Tibial artery (tissue), 4 donors: ENCODE results near the gene TMTC2.

ENCODE experiments used
- DNase-seq, 2 donors: peaks; one replicate each; pipeline ENCODE4 v3.0.0-alpha.2; 2019
- H3K27ac ChIP-seq, 2 donors: fragments of 200-600 bp; sonication (generic) in 1 of 2; 1 replicate in 1 of 2; 2 replicates in 1 of 2; pipeline ENCODE4 v1.5.1; 2018 to 2019; ENCODE audit warnings: mild to moderate bottlenecking in 1 of 2
- H3K27me3 ChIP-seq, 2 donors: fragments of 200-600 bp; sonication (generic) in 1 of 2; one replicate each; pipeline versions ENCODE4 v1.5.1 to v1.6.0; 2016 to 2019
- H3K36me3 ChIP-seq, 3 donors: fragments of 200-600 bp; sonication (generic) in 2 of 3; one replicate each; pipeline ENCODE4 v1.5.1; 2016 to 2019; ENCODE audit warnings: mild to moderate bottlenecking in 2 of 3
- H3K4me1 ChIP-seq, 4 donors: fragments of 200-600 bp; sonication (generic) in 2 of 4; 1 replicate in 3 of 4; 2 replicates in 1 of 4; pipeline ENCODE4 v1.5.1; 2016 to 2019
- H3K4me3 ChIP-seq, 2 donors: fragments of 200-600 bp; sonication (generic) in 1 of 2; 1 replicate in 1 of 2; 2 replicates in 1 of 2; pipeline ENCODE4 v1.5.1; 2018 to 2019; ENCODE audit warnings: mild to moderate bottlenecking in 2 of 2
- H3K9me3 ChIP-seq, 3 donors: fragments of 200-600 bp; sonication (generic) in 1 of 3; one replicate each; pipeline ENCODE4 v1.5.1; 2016 to 2019
- intact Hi-C: fragments of 100-400 bp; cut with DNase I; formaldehyde crosslinking; loops from one replicate; pipeline ENCODE4 v1.15.0; 2023; ENCODE audit warnings: low total_unique reads
- TF ChIP-seq, protein P1 (sequence below), 2 experiments: fragments of 200-600 bp in 1 of 2; fragments of 450-650 bp in 1 of 2; IDR thresholded peaks; one replicate each; pipeline ENCODE4 v1.5.1; 2017 to 2019; ENCODE audit warnings: antibody characterized with exemption in 2 of 2, mild to moderate bottlenecking in 1 of 2, moderate library complexity in 1 of 2

TMTC2 gene

DNA sequence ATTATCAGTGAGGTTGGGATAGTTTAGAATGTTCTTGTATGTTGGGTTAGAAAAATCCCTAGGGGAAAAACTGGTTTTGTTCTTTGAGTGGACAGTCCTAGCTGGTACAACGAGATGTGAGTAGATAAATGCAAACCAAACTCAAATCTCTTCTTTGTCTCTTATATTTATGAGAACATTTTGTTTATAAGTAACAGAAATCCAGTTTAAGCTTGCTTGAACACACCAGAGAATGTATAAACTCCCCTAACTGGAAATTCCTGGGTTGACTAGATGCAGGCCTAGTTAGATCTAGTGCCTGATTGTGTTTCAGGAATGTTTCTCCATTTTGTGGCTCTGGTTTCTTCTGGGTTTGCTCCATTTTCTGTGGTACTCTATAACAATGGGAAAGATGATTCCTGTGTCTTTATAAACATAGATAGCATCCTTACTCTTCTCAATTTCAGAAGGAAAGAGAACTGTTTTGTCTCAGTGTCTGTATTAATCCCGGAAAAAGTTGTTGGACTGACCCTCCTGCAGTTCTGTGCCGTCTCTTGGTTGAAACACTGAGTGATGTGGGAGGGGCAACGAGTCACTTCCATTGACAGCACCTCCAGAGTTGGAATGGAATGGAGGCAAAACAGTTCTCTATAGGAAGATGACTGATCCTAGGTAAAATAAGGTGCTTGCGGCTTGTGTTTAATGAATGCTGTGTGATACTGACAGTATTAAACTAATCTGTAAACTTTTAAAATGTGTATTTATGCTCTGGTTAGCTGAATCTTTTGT is 244.8 kb downstream of the TMTC2 start:
- Histone ChIP-seq H3K27me3 (no peaks in the 10 kb centered on the region), H3K4me1 (no peaks in the 10 kb centered on the region), H3K9me3 (no peaks in the 10 kb centered on the region), H3K27ac (no peak overlapping the region), H3K4me3 (no peak overlapping the region), H3K36me3 (no peaks in the 10 kb centered on the region)
- TF ChIP-seq, protein P1, sequence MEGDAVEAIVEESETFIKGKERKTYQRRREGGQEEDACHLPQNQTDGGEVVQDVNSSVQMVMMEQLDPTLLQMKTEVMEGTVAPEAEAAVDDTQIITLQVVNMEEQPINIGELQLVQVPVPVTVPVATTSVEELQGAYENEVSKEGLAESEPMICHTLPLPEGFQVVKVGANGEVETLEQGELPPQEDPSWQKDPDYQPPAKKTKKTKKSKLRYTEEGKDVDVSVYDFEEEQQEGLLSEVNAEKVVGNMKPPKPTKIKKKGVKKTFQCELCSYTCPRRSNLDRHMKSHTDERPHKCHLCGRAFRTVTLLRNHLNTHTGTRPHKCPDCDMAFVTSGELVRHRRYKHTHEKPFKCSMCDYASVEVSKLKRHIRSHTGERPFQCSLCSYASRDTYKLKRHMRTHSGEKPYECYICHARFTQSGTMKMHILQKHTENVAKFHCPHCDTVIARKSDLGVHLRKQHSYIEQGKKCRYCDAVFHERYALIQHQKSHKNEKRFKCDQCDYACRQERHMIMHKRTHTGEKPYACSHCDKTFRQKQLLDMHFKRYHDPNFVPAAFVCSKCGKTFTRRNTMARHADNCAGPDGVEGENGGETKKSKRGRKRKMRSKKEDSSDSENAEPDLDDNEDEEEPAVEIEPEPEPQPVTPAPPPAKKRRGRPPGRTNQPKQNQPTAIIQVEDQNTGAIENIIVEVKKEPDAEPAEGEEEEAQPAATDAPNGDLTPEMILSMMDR (IDR thresholded peaks at IDR 0.05), result no peak
- intact Hi-C loops, result no loop called here
- DNase-seq, result no peak

DNA sequence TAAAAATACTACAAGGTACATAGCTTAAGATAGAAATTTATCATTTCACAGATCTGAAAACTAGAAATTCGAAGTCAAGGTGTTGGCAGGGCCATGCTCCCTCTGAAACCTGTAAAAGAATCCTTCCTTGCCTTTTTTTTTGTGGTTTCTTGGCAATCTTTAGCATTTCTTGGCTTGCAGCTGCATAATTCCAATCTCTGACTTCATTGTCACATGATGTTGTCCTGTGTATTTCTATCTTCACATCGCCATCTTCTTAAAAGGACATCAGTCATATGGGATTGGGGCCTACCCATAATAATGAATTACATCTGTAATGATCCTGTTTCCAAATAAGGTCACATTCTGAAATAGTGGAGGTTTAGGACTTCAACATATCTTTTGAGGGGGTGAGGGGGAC is 250.4 kb downstream of the TMTC2 start:
- Histone ChIP-seq H3K36me3 (no peaks in the 10 kb centered on the region), H3K4me1 (no peaks in the 10 kb centered on the region), H3K27me3 (no peaks in the 10 kb centered on the region), H3K4me3 (no peak overlapping the region), H3K27ac (no peak overlapping the region), H3K9me3 (no peaks in the 10 kb centered on the region)
- intact Hi-C loops, result no loop called here
- no peak for DNase-seq
- TF ChIP-seq, protein P1 (IDR thresholded peaks at IDR 0.05), result no peak

DNA sequence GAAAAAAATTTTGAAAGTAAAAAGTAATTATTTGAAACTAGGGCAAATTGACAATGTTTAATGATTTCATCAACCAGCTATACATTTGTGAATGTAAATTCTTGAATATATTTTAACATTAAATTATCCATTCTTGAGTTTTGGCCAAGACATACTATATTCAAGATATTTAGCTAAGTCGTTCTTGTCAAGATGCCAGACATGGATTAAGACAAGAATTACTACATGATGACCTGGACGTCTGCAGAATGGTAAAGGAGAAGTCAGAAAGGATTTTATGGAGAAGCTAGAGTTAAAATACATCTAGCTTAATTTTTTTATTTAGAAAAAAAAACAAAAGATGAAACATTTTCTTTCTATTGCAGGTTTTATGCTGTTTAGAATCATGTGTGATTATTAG is 255.8 kb downstream of the TMTC2 start:
- no peaks in the 10 kb centered on the region for H3K36me3 ChIP-seq
- H3K27me3 ChIP-seq, result no peaks in the 10 kb centered on the region
- no peaks in the 10 kb centered on the region for H3K9me3 ChIP-seq
- no peak overlapping the region for H3K4me3 ChIP-seq
- TF ChIP-seq, protein P1 (IDR thresholded peaks at IDR 0.05), result no peak
- intact Hi-C loops, result no loop called here
- no peaks in the 10 kb centered on the region for H3K4me1 ChIP-seq
- H3K27ac ChIP-seq, result no peak overlapping the region
- no peak for DNase-seq

DNA sequence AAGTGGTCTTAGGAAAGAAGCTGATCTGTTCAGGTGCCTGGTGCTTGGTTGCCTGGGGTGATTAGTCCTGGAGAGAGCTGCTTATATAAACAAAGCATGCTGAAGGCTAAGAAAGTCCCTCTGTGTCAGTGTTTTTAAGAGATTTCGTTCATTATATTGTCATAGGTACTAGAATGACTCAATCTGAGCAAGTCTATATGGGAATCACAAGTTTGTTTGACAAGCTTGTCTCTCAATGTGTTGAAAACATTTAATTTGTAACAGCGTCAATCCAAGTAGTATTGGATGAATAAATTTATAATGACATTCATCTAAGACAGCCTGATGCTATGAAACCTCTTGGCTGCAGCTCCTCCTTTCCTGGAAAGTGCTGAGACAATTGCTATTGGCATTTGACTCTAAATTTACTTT is 256.3 kb downstream of the TMTC2 start:
- Histone ChIP-seq H3K4me1 (no peaks in the 10 kb centered on the region), H3K4me3 (no peak overlapping the region), H3K27ac (no peak overlapping the region), H3K27me3 (no peaks in the 10 kb centered on the region), H3K36me3 (no peaks in the 10 kb centered on the region), H3K9me3 (no peaks in the 10 kb centered on the region)
- TF ChIP-seq, protein P1 (IDR thresholded peaks at IDR 0.05), result no peak
- no peak for DNase-seq
- intact Hi-C loops, result no loop called here

DNA sequence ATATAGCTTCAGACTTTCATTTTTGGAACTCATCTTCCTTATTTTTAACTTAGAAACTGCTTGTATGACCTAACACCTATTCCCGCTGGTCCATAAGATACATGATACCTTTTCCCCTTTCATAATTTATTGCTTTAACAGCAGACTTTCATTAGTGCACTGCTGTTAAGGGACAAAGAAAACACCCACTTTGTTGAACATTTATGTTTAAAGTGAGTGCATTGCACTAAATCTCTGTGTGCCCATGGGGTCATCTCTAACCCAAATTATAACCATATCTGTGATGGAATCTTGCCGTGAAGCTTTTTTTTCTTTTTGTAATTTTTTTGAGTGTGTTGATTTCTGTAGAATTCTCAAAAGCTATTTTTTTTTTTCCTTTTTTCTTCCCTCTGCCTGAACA is 261.8 kb downstream of the TMTC2 start:
- DNase-seq, result no peak
- intact Hi-C loops, result no loop called here
- H3K36me3 ChIP-seq, result no peaks in the 10 kb centered on the region
- TF ChIP-seq, protein P1 (IDR thresholded peaks at IDR 0.05), result no peak
- H3K9me3 ChIP-seq, result no peaks in the 10 kb centered on the region
- H3K27ac ChIP-seq, result no peak overlapping the region
- no peaks in the 10 kb centered on the region for H3K4me1 ChIP-seq
- H3K27me3 ChIP-seq, result no peaks in the 10 kb centered on the region
- H3K4me3 ChIP-seq, result no peak overlapping the region
